ENCODE measurements around the gene SLC6A6.

DNA sequence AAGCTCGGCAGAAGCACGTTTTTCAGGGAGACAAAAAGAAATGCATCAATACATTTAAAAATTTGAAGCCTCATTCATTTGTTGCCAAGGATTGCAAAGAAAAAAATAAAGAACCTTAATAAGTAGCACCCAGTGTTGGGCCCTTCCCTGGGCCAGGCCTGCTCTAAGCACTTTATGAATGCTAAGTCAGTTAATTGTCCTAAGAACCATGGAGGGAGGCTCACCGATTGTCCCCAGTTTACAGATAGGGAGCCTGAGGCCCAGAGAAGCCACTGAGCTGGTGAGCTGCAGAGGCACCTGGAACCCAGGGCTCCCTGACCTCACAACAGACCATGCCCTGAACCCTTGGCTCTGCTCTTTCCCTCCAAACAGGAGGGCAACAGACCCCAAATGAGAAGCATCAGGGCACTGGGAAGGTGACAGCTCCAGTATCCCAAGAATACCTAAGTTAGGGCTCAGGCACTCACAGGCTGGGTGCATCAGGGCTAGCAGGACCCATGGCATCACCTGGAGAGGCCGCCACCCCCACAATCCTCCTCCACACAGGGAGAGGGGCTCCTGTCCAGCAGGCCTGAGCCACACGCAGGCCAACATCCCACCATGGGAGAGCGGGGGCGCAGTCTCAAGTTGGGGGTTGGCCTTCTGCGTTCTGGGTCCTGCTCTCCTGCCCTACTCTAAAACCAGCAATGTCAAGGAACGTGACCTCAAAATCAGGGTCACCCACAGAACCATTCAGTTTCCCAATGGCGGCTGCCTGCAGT, 133.8 kb downstream of the SLC6A6 start:
- TF ChIP-seq YY1 (IDR thresholded peaks at IDR 0.05; ENCODE audit: low read depth) (no peak), RFX5 (IDR thresholded peaks at IDR 0.05; ENCODE audit: low read length) (no peak), MXI1 (IDR thresholded peaks at IDR 0.05; ENCODE audit: low read depth, low read length) (no peak), REST (IDR thresholded peaks at IDR 0.05; ENCODE audit: low read depth, low read length) (no peak), NFIC (IDR thresholded peaks at IDR 0.05; ENCODE audit: borderline replicate concordance) (no peak), RCOR1 (IDR thresholded peaks at IDR 0.05; ENCODE audit: low read length) (no peak), FOXM1 (IDR thresholded peaks at IDR 0.05; ENCODE audit: low read depth) (no peak), EP300 (IDR thresholded peaks at IDR 0.05; ENCODE audit: borderline replicate concordance in 1 of 2, low read depth in 1 of 2, low read length in 1 of 2) (no peak), PBX3 (IDR thresholded peaks at IDR 0.05) (no peak)
- TF ChIP-seq, protein P1, sequence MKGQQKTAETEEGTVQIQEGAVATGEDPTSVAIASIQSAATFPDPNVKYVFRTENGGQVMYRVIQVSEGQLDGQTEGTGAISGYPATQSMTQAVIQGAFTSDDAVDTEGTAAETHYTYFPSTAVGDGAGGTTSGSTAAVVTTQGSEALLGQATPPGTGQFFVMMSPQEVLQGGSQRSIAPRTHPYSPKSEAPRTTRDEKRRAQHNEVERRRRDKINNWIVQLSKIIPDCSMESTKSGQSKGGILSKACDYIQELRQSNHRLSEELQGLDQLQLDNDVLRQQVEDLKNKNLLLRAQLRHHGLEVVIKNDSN (IDR thresholded peaks at IDR 0.05; ENCODE audit: borderline replicate concordance, low read depth), result no peak
- TF ChIP-seq, protein P2, sequence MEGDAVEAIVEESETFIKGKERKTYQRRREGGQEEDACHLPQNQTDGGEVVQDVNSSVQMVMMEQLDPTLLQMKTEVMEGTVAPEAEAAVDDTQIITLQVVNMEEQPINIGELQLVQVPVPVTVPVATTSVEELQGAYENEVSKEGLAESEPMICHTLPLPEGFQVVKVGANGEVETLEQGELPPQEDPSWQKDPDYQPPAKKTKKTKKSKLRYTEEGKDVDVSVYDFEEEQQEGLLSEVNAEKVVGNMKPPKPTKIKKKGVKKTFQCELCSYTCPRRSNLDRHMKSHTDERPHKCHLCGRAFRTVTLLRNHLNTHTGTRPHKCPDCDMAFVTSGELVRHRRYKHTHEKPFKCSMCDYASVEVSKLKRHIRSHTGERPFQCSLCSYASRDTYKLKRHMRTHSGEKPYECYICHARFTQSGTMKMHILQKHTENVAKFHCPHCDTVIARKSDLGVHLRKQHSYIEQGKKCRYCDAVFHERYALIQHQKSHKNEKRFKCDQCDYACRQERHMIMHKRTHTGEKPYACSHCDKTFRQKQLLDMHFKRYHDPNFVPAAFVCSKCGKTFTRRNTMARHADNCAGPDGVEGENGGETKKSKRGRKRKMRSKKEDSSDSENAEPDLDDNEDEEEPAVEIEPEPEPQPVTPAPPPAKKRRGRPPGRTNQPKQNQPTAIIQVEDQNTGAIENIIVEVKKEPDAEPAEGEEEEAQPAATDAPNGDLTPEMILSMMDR (IDR thresholded peaks at IDR 0.05), result no peak

Data from SK-N-SH (cell line).